Endothelial cell of umbilical vein (primary cell): ENCODE data around the gene PRKCD. TPM values are rescaled to one million over a fixed set of nuclear protein-coding genes. Genes with fewer than 3 reads are reported as not detected.

Experiments
- BruUV-seq: library from RNA; stranded (reverse); fragments of 400-500 nt; replicated peaks from 2 replicates; lab custom pipeline; 2021; lab: Mats Ljungman, UMichigan
- CTCF ChIA-PET: fragments of 300-600, 350-600 bp; sonication (Branson Sonifier 250); formaldehyde crosslinking; loops from one replicate; lab custom pipeline; 2021; ENCODE audit warnings: antibody characterized with exemption, inconsistent platforms; lab: Charles Lee
- POLR2A ChIA-PET: fragments of 300-600, 350-600 bp; sonication (Branson Sonifier 250); formaldehyde crosslinking; loops from one replicate; lab custom pipeline; 2021; ENCODE audit warnings: antibody characterized with exemption, inconsistent platforms; lab: Charles Lee
- DNase-seq: peaks from one replicate; pipeline ENCODE4 v3.0.0-alpha.2; 2011; ENCODE audit warnings: low read depth, low spot score
- FAIRE-seq: peaks from 2 replicates; lab custom pipeline; 2011; peaks lifted over from hg19 to GRCh38; lab: Jason Lieb, UNC
- H2AFZ ChIP-seq: 2 replicates; pipeline ENCODE4 v1.6.0; 2012; ENCODE audit warnings: low read depth, low read length, control low read depth, inconsistent platforms
- H3K27ac ChIP-seq: 2 replicates; pipeline ENCODE4 v1.5.1; 2011; ENCODE audit warnings: low read depth, mild to moderate bottlenecking, control low read depth, low read length, moderate library complexity; ENCODE audit not compliant: insufficient read depth
- H3K27me3 ChIP-seq, 2 experiments: 2 replicates each; pipeline versions ENCODE4 v1.6.0 to v1.6.1; 2011; ENCODE audit warnings: low read length in 2 of 2, mixed read lengths in 1 of 2; ENCODE audit not compliant: control insufficient read depth in 2 of 2, insufficient read depth in 2 of 2
- H3K36me3 ChIP-seq, 2 experiments: 2 replicates in 1 of 2; 3 replicates in 1 of 2; pipeline ENCODE4 v1.5.1; 2011; ENCODE audit warnings: low read length in 2 of 2, mild to moderate bottlenecking in 1 of 2, moderate library complexity in 1 of 2; ENCODE audit not compliant: control insufficient read depth in 2 of 2, insufficient read depth in 2 of 2; ENCODE audit errors: extremely low read depth in 1 of 2
- H3K4me1 ChIP-seq: 3 replicates; pipeline ENCODE4 v1.5.1; 2011; ENCODE audit warnings: mild to moderate bottlenecking, low read length; ENCODE audit not compliant: control insufficient read depth, insufficient read depth; ENCODE audit errors: extremely low read depth
- H3K4me2 ChIP-seq: 2 replicates; pipeline ENCODE4 v1.6.1; 2011; ENCODE audit warnings: low read length, control low read depth, mixed read lengths; ENCODE audit not compliant: insufficient read depth
- H3K4me3 ChIP-seq, 3 experiments: fragments of 200-600 bp in 1 of 3; sonication (generic), shearing (Covaris generic) in 1 of 3; replicated peaks in 1 of 3; 2 replicates each; pipeline ENCODE4 v1.5.1; 2011 to 2016; ENCODE audit warnings: control low read depth in 3 of 3, low read length in 3 of 3, mild to moderate bottlenecking in 2 of 3, inconsistent platforms in 1 of 3, low read depth in 1 of 3, moderate library complexity in 1 of 3; ENCODE audit not compliant: insufficient read depth in 1 of 3
- H3K79me2 ChIP-seq: 2 replicates; pipeline ENCODE4 v1.6.0; 2012; ENCODE audit warnings: low read length, inconsistent platforms; ENCODE audit not compliant: control insufficient read depth, insufficient read depth
- H3K9ac ChIP-seq: replicated peaks from 2 replicates; pipeline ENCODE3; 2011; ENCODE audit warnings: low read length, control low read depth; ENCODE audit not compliant: insufficient read depth; ENCODE audit errors: extremely low read depth
- H3K9me1 ChIP-seq: replicated peaks from 3 replicates; pipeline ENCODE4 v1.6.0; 2011; ENCODE audit warnings: mild to moderate bottlenecking, low read length; ENCODE audit not compliant: control insufficient read depth, insufficient read depth; ENCODE audit errors: extremely low read depth
- H3K9me3 ChIP-seq: replicated peaks from 2 replicates; pipeline ENCODE4 v1.5.1; 2012; ENCODE audit warnings: low read length, inconsistent platforms; ENCODE audit not compliant: control insufficient read depth, insufficient read depth
- H4K20me1 ChIP-seq: replicated peaks from 2 replicates; pipeline ENCODE3; 2011; ENCODE audit warnings: mild to moderate bottlenecking, low read length; ENCODE audit not compliant: control insufficient read depth, insufficient read depth; ENCODE audit errors: extremely low read depth
- CTCF ChIP-seq, 2 donors: IDR thresholded peaks; 1 replicate in 1 of 2; 2 replicates in 1 of 2; pipeline ENCODE4 v1.5.1; 2011; ENCODE audit warnings: low read length in 2 of 2, mild to moderate bottlenecking in 2 of 2, moderate library complexity in 2 of 2, control low read depth in 1 of 2, inconsistent platforms in 1 of 2, low read depth in 1 of 2; ENCODE audit not compliant: insufficient read depth in 1 of 2; ENCODE audit errors: extremely low read depth in 1 of 2
- EZH2 ChIP-seq: IDR thresholded peaks from 2 replicates; pipeline ENCODE4 v1.6.1; 2012; ENCODE audit warnings: borderline replicate concordance, low read depth, mild to moderate bottlenecking, moderate library complexity, low read length, inconsistent platforms; ENCODE audit not compliant: severe bottlenecking
- FOS ChIP-seq: IDR thresholded peaks from 2 replicates; pipeline ENCODE4 v1.6.1; 2011; ENCODE audit warnings: mild to moderate bottlenecking, low read length, moderate library complexity, borderline replicate concordance; ENCODE audit not compliant: insufficient read depth
- GATA2 ChIP-seq: IDR thresholded peaks from 2 replicates; pipeline ENCODE4 v1.7.0; 2011; ENCODE audit warnings: low read depth, mild to moderate bottlenecking, moderate library complexity, mixed read lengths, low read length; ENCODE audit not compliant: insufficient read length, insufficient read depth
- JUN ChIP-seq: IDR thresholded peaks from 2 replicates; pipeline ENCODE4 v1.6.1; 2011; ENCODE audit warnings: borderline replicate concordance, low read depth; ENCODE audit not compliant: insufficient read length, insufficient read depth
- MAX ChIP-seq: IDR thresholded peaks from 2 replicates; pipeline ENCODE4 v1.6.1; 2011; ENCODE audit not compliant: insufficient read depth, insufficient read length
- MYC ChIP-seq: IDR thresholded peaks from one replicate; pipeline ENCODE4 v1.6.1; 2011; ENCODE audit warnings: mild to moderate bottlenecking, low read depth, low read length
- POLR2A ChIP-seq: IDR thresholded peaks from 2 replicates; pipeline ENCODE4 v1.6.1; 2012; ENCODE audit warnings: low read depth, mild to moderate bottlenecking, control low read depth, low read length
- POLR2AphosphoS5 ChIP-seq: IDR thresholded peaks from 2 replicates; pipeline ENCODE4 v1.6.1; 2012; ENCODE audit warnings: low read depth, mild to moderate bottlenecking, control low read depth, low read length, moderate library complexity; ENCODE audit not compliant: insufficient read depth
- dilution Hi-C: fragments of 300-500 bp; cut with MboI; formaldehyde crosslinking; loops from one replicate; pipeline ENCODE4 v1.15.0; 2019; ENCODE audit warnings: low sequenced_read_pairs; ENCODE audit not compliant: extremely low pct_ligation_motif_present
- intact Hi-C: fragments of 100-400 bp; cut with micrococcal nuclease; formaldehyde crosslinking; loops from one replicate; pipeline ENCODE4 v1.10.0; 2022
- polyA plus RNA-seq, 4 experiments: library from polyadenylated mRNA; depleted of rRNA in 3 of 4; stranded (reverse) in 3 of 4; unstranded in 1 of 4; fragments of >200 nt; gene quantifications; 2 replicates each; pipeline versions ENCODE4 v1.2.1 to v1.2.3, GENCODE V29; 2011 to 2012; ENCODE audit warnings: missing spikeins in 1 of 4
- total RNA-seq: library from RNA; stranded (reverse); gene quantifications from 2 replicates; pipeline ENCODE4 v1.2.3, GENCODE V29; 2021

Gene PRKCD
- total and polyA plus RNA-seq, 2 donors (not counting 3 experiments of a cell fraction or from before 2014, with no cell fraction given) = 15.5 to 19.0 TPM

GRCh38 chr3:53154881-53155285, 6.1 kb upstream of the PRKCD start:
- CTCF ChIA-PET = interaction anchor here (4.2 kb wide), 1 partner anchor 21 kb away, joined by 14 read pairs; no protein-coding TSS in a partner anchor
- H3K4me2 ChIP-seq = no peak overlapping the region

More at GRCh38 chr3:53154881-53155285, 6.1 kb upstream of the PRKCD start:
- no peaks in the 10 kb centered on the region for H3K9me1 ChIP-seq
- H3K4me3 ChIP-seq = no peak overlapping the region
- no peak overlapping the region for H3K27ac ChIP-seq
- peaks cover 11% of the 10 kb centered on the region for H3K4me1 ChIP-seq
- no peaks in the 10 kb centered on the region for H3K36me3 ChIP-seq
- DNase-seq = no peak
- TF ChIP-seq POLR2A (no peak), POLR2AphosphoS5 (no peak), EZH2 (no peak), CTCF (IDR thresholded peaks at IDR 0.05; ENCODE audit: extremely low read depth in 1 of 2, insufficient read depth in 1 of 2, low read depth in 1 of 2, low read length in 2 of 2) (no peak), FOS (no peak), MAX (no peak), GATA2 (no peak), JUN (no peak), MYC (no peak)
- no TSS peak for BruUV-seq
- no peaks in the 10 kb centered on the region for H3K79me2 ChIP-seq
- H3K9me3 ChIP-seq = no peaks in the 10 kb centered on the region
- POLR2A ChIA-PET = no interaction called here
- no peak overlapping the region for H2AFZ ChIP-seq
- H3K27me3 ChIP-seq = peaks cover 0 to 2% of the 10 kb centered on the region in 2 experiments
- no peak overlapping the region for H3K9ac ChIP-seq
- no peak for FAIRE-seq
- intact Hi-C loops = no loop called here
- dilution Hi-C loops = no loop called here
- no peaks in the 10 kb centered on the region for H4K20me1 ChIP-seq
